Kidney (tissue), 14 donors: ENCODE data around the gene IGF1R. TPM values are rescaled to one million over a fixed set of nuclear protein-coding genes. Genes with fewer than 3 reads are reported as not detected.

Experiments
- DNase-seq, 5 donors: peaks; one replicate each; pipeline ENCODE4 v3.0.0-alpha.2; 2013 to 2020
- FAIRE-seq: peaks from 2 replicates; lab custom pipeline; 2012; peaks lifted over from hg19 to GRCh38; lab: Jason Lieb, UNC
- H3K27ac ChIP-seq, 2 donors: one replicate each; pipeline ENCODE4 v1.7.0; 2013; ENCODE audit warnings: low read depth in 2 of 2, low read length in 2 of 2, inconsistent platforms in 1 of 2
- H3K27me3 ChIP-seq: one replicate; pipeline ENCODE4 v1.7.1; 2013; ENCODE audit warnings: low read length, inconsistent platforms; ENCODE audit not compliant: control insufficient read depth, insufficient read depth
- H3K36me3 ChIP-seq, 3 donors: one replicate each; pipeline versions ENCODE4 v1.7.0 to v1.7.1; 2013; ENCODE audit warnings: low read length in 3 of 3, control low read depth in 1 of 3, inconsistent platforms in 1 of 3; ENCODE audit not compliant: insufficient read depth in 3 of 3, control insufficient read depth in 2 of 3
- H3K4me1 ChIP-seq, 3 donors: one replicate each; pipeline versions ENCODE4 v1.7.0 to v1.7.1; 2013; ENCODE audit warnings: low read length in 3 of 3, inconsistent platforms in 1 of 3, low read depth in 1 of 3; ENCODE audit not compliant: control insufficient read depth in 2 of 3, insufficient read depth in 2 of 3
- H3K4me3 ChIP-seq, 3 donors: one replicate each; pipeline versions ENCODE4 v1.7.0 to v1.8.1; 2013; ENCODE audit warnings: low read length in 3 of 3, control low read depth in 1 of 3, inconsistent platforms in 1 of 3
- H3K9ac ChIP-seq, 3 donors: one replicate each; pipeline versions ENCODE4 v1.7.0 to v1.7.1; 2013; ENCODE audit warnings: low read length in 3 of 3, control low read depth in 1 of 3, inconsistent platforms in 1 of 3
- H3K9me3 ChIP-seq, 3 donors: one replicate each; pipeline versions ENCODE4 v1.7.0 to v1.7.1; 2013; ENCODE audit warnings: low read length in 3 of 3, control low read depth in 1 of 3, inconsistent platforms in 1 of 3; ENCODE audit not compliant: control insufficient read depth in 2 of 3, insufficient read depth in 1 of 3
- intact Hi-C: fragments of 100-400 bp; cut with DNase I; formaldehyde crosslinking; loops from one replicate; pipeline ENCODE4 v1.11.1; 2022
- polyA plus RNA-seq: library from polyadenylated mRNA; stranded (reverse); fragments of 350-450 nt; fragmentation: Illumina TruSeq; extraction: RNeasy Lipid Tissue Mini Kit (QIAGEN cat#74804); gene quantifications from one replicate; pipeline ENCODE4 v1.2.3, GENCODE V29; 2014; ENCODE audit warnings: low read depth, low replicate concordance; ENCODE audit not compliant: insufficient read depth
- total RNA-seq: library from RNA; stranded (reverse); fragmentation: NEBNext Ultra II Directional; extraction: Animal tissue kit (Norgen Biotek cat#: 25700); gene quantifications from one replicate; pipeline ENCODE4 v1.2.1, GENCODE V29; 2021
- TF ChIP-seq, protein P1 (sequence below): IDR thresholded peaks from 3 replicates; pipeline ENCODE4 v1.5.1; 2012; ENCODE audit warnings: mild to moderate bottlenecking, moderate library complexity, borderline replicate concordance; ENCODE audit not compliant: insufficient read depth; ENCODE audit errors: extremely low read depth
- donor health status: control.
- donor health status: control.
- donor health status: control.
- donor health status: control.
- donor health status: control.
- donor health status: DM: yes; HTN: yes; CAD: no.
- donor health status: Normal renal cell carcinoma (clear cell type).

Gene IGF1R
- total and polyA plus RNA-seq, 2 donors from 2014 or later = 6.5 to 73.2 TPM

DNA sequence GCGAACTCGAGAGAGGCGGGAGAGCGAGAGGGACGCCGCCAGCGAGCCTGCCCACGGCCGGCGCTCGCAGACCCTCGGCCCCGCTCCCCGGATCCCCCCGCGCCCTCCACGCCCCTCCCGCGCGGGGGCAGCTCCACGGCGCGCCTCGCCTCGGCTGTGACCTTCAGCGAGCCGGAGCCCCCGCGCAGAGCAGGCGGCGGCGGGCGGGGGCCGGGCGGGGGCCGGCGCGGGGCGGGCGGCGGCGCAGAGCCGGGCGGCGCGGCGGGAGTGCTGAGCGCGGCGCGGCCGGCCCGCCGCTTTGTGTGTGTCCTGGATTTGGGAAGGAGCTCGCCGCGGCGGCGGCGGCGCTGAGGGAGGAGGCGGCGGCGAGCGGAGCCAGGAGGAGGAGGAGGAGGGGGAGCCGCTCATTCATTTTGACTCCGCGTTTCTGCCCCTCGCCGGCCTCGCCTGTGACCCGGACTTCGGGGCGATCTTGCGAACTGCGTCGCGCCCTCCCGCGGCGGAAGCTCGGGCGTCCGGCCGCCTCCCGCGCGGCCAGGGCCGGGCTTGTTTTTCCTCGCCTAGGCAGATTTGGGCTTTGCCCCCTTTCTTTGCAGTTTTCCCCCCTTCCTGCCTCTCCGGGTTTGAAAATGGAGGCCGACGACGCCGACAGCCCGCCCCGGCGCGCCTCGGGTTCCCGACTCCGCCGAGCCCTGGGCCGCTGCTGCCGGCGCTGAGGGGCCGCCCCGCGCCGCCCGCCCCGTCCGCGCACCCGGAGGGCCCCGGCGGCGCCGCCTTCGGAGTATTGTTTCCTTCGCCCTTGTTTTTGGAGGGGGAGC lies 524 bp downstream of the IGF1R start:
- peak overlapping the region; percentile 90 to 91 for H3K27ac ChIP-seq
- peak; percentile 64 to 89 (median 84) for DNase-seq
- TF ChIP-seq, protein P1, sequence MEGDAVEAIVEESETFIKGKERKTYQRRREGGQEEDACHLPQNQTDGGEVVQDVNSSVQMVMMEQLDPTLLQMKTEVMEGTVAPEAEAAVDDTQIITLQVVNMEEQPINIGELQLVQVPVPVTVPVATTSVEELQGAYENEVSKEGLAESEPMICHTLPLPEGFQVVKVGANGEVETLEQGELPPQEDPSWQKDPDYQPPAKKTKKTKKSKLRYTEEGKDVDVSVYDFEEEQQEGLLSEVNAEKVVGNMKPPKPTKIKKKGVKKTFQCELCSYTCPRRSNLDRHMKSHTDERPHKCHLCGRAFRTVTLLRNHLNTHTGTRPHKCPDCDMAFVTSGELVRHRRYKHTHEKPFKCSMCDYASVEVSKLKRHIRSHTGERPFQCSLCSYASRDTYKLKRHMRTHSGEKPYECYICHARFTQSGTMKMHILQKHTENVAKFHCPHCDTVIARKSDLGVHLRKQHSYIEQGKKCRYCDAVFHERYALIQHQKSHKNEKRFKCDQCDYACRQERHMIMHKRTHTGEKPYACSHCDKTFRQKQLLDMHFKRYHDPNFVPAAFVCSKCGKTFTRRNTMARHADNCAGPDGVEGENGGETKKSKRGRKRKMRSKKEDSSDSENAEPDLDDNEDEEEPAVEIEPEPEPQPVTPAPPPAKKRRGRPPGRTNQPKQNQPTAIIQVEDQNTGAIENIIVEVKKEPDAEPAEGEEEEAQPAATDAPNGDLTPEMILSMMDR = no peak
- no peaks in the 10 kb centered on the region for H3K36me3 ChIP-seq
- peak overlapping the region; percentile 47 to 91 (median 87) for H3K4me3 ChIP-seq
- H3K9me3 ChIP-seq = no peaks in the 10 kb centered on the region
- peaks cover 0 to 2% (median 0%) of the 10 kb centered on the region in 3 donors for H3K4me1 ChIP-seq
- FAIRE-seq = no peak
- H3K27me3 ChIP-seq = no peaks in the 10 kb centered on the region
- H3K9ac ChIP-seq = peak overlapping the region in 2 of 3 donors; percentile 73 to 92
- intact Hi-C loops = no loop called here

DNA sequence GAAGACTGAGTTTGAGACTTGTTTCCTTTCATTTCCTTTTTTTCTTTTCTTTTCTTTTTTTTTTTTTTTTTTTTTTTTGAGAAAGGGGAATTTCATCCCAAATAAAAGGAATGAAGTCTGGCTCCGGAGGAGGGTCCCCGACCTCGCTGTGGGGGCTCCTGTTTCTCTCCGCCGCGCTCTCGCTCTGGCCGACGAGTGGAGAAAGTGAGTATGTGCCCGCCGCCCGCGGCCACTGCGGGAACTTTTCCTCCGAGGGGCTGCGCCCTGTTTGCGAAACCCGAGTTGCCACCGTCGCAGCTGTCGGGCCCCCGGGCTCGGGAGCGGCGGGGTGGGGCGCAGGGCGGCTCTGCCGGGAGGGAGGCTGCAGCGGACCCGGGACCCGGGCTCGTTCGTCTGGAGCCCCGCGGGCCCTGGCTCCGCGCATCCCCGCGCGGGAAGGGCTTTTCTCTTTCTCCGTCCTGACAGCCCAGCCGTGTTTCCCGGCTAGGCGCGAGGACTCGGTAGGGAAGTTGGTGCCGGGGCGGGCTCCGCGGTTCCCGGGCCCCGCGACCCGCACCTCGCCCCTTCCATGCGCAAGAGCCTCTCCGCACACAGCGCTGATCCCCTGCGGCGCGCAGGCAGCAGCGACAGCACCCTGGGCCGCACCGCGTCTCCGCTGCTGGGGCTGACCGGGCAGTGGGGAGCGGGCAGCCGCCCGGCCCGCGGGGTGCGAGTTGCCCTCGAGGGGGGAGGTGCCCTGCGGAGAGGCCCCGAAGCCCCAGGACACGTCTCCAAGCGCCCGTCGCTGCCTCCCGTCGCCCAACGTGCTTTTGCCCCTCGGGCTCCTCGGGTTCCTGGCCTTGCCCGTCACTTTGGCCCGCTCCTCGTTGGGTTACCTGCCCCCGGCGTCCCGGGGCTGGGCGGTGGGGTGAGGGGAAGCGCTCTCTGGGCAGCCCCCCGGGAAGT lies 1.4 kb downstream of the IGF1R start:
- peak overlapping the region; percentile 87 to 91 (median 90) for H3K4me3 ChIP-seq
- no peaks in the 10 kb centered on the region for H3K36me3 ChIP-seq
- H3K9me3 ChIP-seq = no peaks in the 10 kb centered on the region
- H3K27me3 ChIP-seq = no peaks in the 10 kb centered on the region
- peak overlapping the region; percentile 77 to 92 (median 87) for H3K9ac ChIP-seq
- H3K27ac ChIP-seq = peak overlapping the region; percentile 91
- DNase-seq (peak; percentile 53 to 81 (median 73)), FAIRE-seq (no peak)
- peaks cover 0 to 8% (median 6%) of the 10 kb centered on the region in 3 donors for H3K4me1 ChIP-seq
- intact Hi-C loops = no loop called here
- TF ChIP-seq, protein P1 = no peak

DNA sequence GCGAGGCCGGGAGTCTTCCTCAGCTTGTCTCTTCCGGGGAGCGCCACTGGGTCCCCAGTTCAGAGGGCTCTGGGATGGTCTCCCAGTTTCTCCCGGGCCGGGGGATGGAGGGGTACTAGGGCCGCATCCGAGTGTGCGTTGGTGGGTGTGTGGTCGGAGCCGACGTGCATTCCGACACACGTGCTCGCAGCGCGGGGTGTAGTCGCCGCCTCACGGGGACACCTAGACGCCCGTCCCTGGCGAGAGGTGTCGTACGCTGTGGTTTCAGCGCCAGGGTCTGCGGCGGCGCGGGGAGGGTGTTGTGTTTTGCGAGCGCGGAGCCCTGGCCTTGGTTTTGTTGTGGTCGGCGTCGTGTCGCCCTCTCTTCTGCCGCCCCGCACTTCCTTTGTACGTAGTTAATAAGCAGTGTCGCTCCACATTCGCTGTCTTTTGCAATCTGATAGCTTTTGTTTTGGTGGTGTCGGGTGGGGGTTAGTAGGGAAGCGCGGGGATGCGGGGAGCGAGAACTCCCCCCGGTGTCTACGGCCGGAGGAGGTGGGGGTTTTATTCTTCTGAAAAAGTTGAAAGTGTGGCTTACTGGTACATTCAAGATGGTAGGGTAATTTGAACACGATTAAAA lies 2.2 kb downstream of the IGF1R start:
- H3K9me3 ChIP-seq = no peaks in the 10 kb centered on the region
- H3K4me3 ChIP-seq = peak overlapping the region; percentile 87 to 91 (median 90)
- H3K27me3 ChIP-seq = no peaks in the 10 kb centered on the region
- H3K4me1 ChIP-seq = peaks cover 0 to 12% (median 8%) of the 10 kb centered on the region in 3 donors
- peak overlapping the region; percentile 91 for H3K27ac ChIP-seq
- intact Hi-C loops = no loop called here
- FAIRE-seq = no peak
- H3K9ac ChIP-seq = peak overlapping the region; percentile 77 to 92 (median 87)
- no peaks in the 10 kb centered on the region for H3K36me3 ChIP-seq
- TF ChIP-seq, protein P1 = no peak
- peak in 4 of 5 donors; percentile 65 to 87 (median 78) for DNase-seq
